Transverse colon (tissue), 4 donors: ENCODE data around the gene RHBDD3.

ENCODE experiments used
- CTCF ChIP-seq, 5 experiments: fragments of 200-600 bp in 3 of 5; fragments of 450-650 bp in 2 of 5; sonication (generic) in 3 of 5; IDR thresholded peaks; 1 replicate in 2 of 5; 2 replicates in 3 of 5; pipeline ENCODE4 v1.5.1; 2016 to 2017; ENCODE audit warnings: antibody characterized with exemption in 5 of 5, inconsistent platforms in 3 of 5, mild to moderate bottlenecking in 2 of 5, moderate library complexity in 1 of 5
- EP300 ChIP-seq: sonication (generic); formaldehyde crosslinking; IDR thresholded peaks from one replicate; pipeline ENCODE4 v1.6.1; 2017; ENCODE audit warnings: antibody characterized with exemption, low read depth
- POLR2AphosphoS5 ChIP-seq, 3 donors: sonication (generic); formaldehyde crosslinking; IDR thresholded peaks; one replicate each; pipeline ENCODE4 v1.6.1; 2016; ENCODE audit warnings: antibody characterized with exemption in 3 of 3

GRCh38 chr22:29302681-29303465 is 35.1 kb upstream of the RHBDD3 start:
- TF ChIP-seq POLR2AphosphoS5 (IDR thresholded peaks at IDR 0.05) (no peak), CTCF (IDR thresholded peaks at IDR 0.05) (no peak), EP300 (no peak)
